CD4-positive, alpha-beta T cell treated with Interleukin-15 for 1 hour (primary cell): ENCODE results near the gene TRNT1.

Experiments used
- DNase-seq: peaks from one replicate; pipeline ENCODE4 v3.0.0-alpha.2; 2020

The TRNT1 gene

GRCh38 chr3:3126477-3127431 lies at the start of gene TRNT1:
TRNT1 (plus strand) TSS chr3:3126940; CDS start chr3:3129041, 2,101 bp downstream.
- DNase-seq = peak; percentile 95

- DNase-seq = no peak
Measured at GRCh38 chr3:3080309-3080708, 46.4 kb upstream of the TRNT1 start.

GRCh38 chr3:3081381-3082233 lies 45.1 kb upstream of the TRNT1 start:
- no peak for DNase-seq

GRCh38 chr3:3082234-3082924 lies 44.4 kb upstream of the TRNT1 start:
- DNase-seq = no peak

- no peak for DNase-seq
Measured at GRCh38 chr3:3084890-3085289, 41.9 kb upstream of the TRNT1 start.

GRCh38 chr3:3085782-3086181 lies 41.0 kb upstream of the TRNT1 start:
- DNase-seq = no peak

- DNase-seq = no peak
Measured at GRCh38 chr3:3086239-3086638, 40.5 kb upstream of the TRNT1 start.

- DNase-seq = no peak
Measured at GRCh38 chr3:3087279-3087678, 39.5 kb upstream of the TRNT1 start.

GRCh38 chr3:3087716-3088465 lies 38.8 kb upstream of the TRNT1 start:
- DNase-seq = no peak

- peak; percentile 28 for DNase-seq
Measured at GRCh38 chr3:3089017-3089416, 37.7 kb upstream of the TRNT1 start.

GRCh38 chr3:3097958-3098357 lies 28.8 kb upstream of the TRNT1 start:
- DNase-seq = no peak

GRCh38 chr3:3101660-3102458 lies 24.9 kb upstream of the TRNT1 start:
- DNase-seq = no peak

- no peak for DNase-seq
Measured at GRCh38 chr3:3102751-3103150, 24.0 kb upstream of the TRNT1 start.

- no peak for DNase-seq
Measured at GRCh38 chr3:3105246-3105645, 21.5 kb upstream of the TRNT1 start.

GRCh38 chr3:3105815-3106214 lies 20.9 kb upstream of the TRNT1 start:
- DNase-seq = no peak

GRCh38 chr3:3107181-3107580 lies 19.6 kb upstream of the TRNT1 start:
- DNase-seq = no peak

GRCh38 chr3:3107858-3108257 lies 18.9 kb upstream of the TRNT1 start:
- no peak for DNase-seq

GRCh38 chr3:3109407-3110298 lies 17.1 kb upstream of the TRNT1 start:
- no peak for DNase-seq

- peak; percentile 54 for DNase-seq
Measured at GRCh38 chr3:3110299-3110630, 16.5 kb upstream of the TRNT1 start, which contains the start of gene IL5RA. IL5RA (minus strand) TSS chr3:3110374; CDS start chr3:3104984, 5,390 bp downstream.

- no peak for DNase-seq
Measured at GRCh38 chr3:3110749-3111361, 15.9 kb upstream of the TRNT1 start.
